BE2C (cell line): ENCODE results near the gene ZNG1A.
"Not testable (repeated sequence)": the region's sequence is repeated elsewhere in the genome, so short reads cannot be mapped to it uniquely, and the experiment has no call there.

ENCODE experiments used
- DNase-seq: peaks from one replicate; pipeline ENCODE4 v3.0.0-alpha.2; 2020
- H3K27me3 ChIP-seq: fragments of 250-450 bp; sonication (Bioruptor Pico); 2 replicates; pipeline ENCODE4 v1.5.1; 2020; ENCODE audit warnings: mild to moderate bottlenecking
- H3K36me3 ChIP-seq: fragments of 250-450 bp; sonication (Bioruptor Pico); 2 replicates; pipeline ENCODE4 v1.5.1; 2020; ENCODE audit warnings: mild to moderate bottlenecking
- H3K4me1 ChIP-seq: fragments of 250-450 bp; sonication (Bioruptor Pico); 2 replicates; pipeline ENCODE4 v1.5.1; 2020
- H3K4me3 ChIP-seq: 2 replicates; pipeline ENCODE4 v1.5.1; 2011; ENCODE audit warnings: low read depth, low read length
- H3K9me3 ChIP-seq: fragments of 250-450 bp; sonication (Bioruptor Pico); 2 replicates; pipeline ENCODE4 v1.5.1; 2020

ZNG1A gene

GRCh38 chr9:73900-74525 is 104.8 kb downstream of the ZNG1A start:
- H3K9me3 ChIP-seq, DNase-seq, H3K4me3 ChIP-seq, H3K4me1 ChIP-seq, H3K36me3 ChIP-seq: not testable (repeated sequence)
- peaks cover 11% of the 10 kb centered on the region for H3K27me3 ChIP-seq

GRCh38 chr9:73076-73899 is 105.6 kb downstream of the ZNG1A start:
- H3K27me3 ChIP-seq = peaks cover 11% of the 10 kb centered on the region
- not testable (repeated sequence) for DNase-seq, H3K36me3 ChIP-seq, H3K4me1 ChIP-seq, H3K9me3 ChIP-seq, H3K4me3 ChIP-seq
